ENCODE data around the gene MFAP3L.

Gene MFAP3L

DNA sequence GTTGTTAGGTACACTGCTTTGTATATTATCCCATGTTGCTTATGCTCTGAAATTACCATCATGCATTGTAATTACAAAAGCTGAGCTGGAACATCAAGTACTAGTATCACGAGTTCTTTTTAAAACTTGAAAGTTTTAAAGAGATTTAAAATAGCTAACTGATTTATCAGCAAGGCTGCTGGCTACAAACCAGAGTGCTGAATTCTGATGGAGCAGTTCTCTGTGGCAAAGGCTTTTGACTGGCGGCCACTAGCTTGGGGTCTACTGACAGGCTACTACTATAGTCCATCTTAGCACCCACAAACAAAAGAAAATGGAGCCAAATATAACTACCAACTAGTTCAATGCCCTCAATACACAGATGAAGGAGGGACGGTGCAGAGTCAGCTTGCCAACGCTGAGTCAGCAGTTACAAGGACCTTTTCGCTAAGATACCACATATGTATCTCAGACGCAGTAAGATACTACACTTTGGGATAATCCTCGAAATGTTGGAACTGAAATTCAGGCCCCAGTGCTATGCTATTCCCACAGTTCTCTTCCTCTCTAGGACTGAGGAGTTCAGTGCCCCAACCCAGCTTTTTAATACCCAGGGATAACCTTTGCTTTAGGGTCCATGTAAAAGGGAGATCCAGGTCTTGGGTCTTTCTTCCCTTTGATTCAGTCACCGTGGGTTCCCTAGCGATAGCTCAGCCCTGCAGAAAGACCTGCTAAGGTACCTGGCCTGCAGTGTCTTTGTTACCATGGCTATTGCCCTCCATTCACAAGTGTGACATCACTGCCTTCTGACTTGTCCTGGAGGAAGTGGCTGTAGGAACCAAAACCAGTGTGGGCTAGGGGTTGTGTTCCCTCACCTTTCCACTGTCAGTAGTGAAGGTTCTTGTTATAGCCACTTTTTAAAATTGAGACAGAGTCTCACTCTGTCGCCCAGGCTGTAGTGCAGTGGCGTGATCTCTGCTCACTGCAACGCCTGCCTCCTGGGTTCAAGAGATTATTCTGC lies 22.8 kb downstream of the MFAP3L start:
- no peak overlapping the region for H3K27ac ChIP-seq (ENCODE audit: low read depth, low read length)
- H3K4me3 ChIP-seq (ENCODE audit: low read length) = no peak overlapping the region
- no peaks in the 10 kb centered on the region for H3K9me3 ChIP-seq (ENCODE audit: insufficient read depth, low read depth, low read length)
- H3K27me3 ChIP-seq (ENCODE audit: insufficient read depth, low read length) = no peaks in the 10 kb centered on the region
- 90% methylated on average over 12 of the region's 12 CpGs for WGBS
- H3K9ac ChIP-seq (ENCODE audit: low read depth, low read length) = no peak overlapping the region
- H3K36me3 ChIP-seq (ENCODE audit: insufficient read depth, low read length) = no peaks in the 10 kb centered on the region
- H3K4me1 ChIP-seq (ENCODE audit: insufficient read depth, low read length) = peaks cover 17% of the 10 kb centered on the region

- Histone ChIP-seq H3K27ac (ENCODE audit: low read depth, low read length) (no peak overlapping the region), H3K9me3 (ENCODE audit: insufficient read depth, low read depth, low read length) (no peaks in the 10 kb centered on the region), H3K9ac (ENCODE audit: low read depth, low read length) (no peak overlapping the region), H3K4me1 (ENCODE audit: insufficient read depth, low read length) (peaks cover 22% of the 10 kb centered on the region), H3K27me3 (ENCODE audit: insufficient read depth, low read length) (no peaks in the 10 kb centered on the region), H3K4me3 (ENCODE audit: low read length) (no peak overlapping the region), H3K36me3 (ENCODE audit: insufficient read depth, low read length) (no peaks in the 10 kb centered on the region)
- 85% methylated on average over 5 of the region's 5 CpGs for WGBS
Measured at GRCh38 chr4:170001745-170002267, 24.4 kb downstream of the MFAP3L start.

GRCh38 chr4:170001011-170001744 lies 25.0 kb downstream of the MFAP3L start:
- H3K9ac ChIP-seq (ENCODE audit: low read depth, low read length) = no peak overlapping the region
- no peaks in the 10 kb centered on the region for H3K36me3 ChIP-seq (ENCODE audit: insufficient read depth, low read length)
- WGBS = 77% methylated on average over 1 of the region's 3 CpGs
- H3K27me3 ChIP-seq (ENCODE audit: insufficient read depth, low read length) = no peaks in the 10 kb centered on the region
- H3K9me3 ChIP-seq (ENCODE audit: insufficient read depth, low read depth, low read length) = no peaks in the 10 kb centered on the region
- peaks cover 26% of the 10 kb centered on the region for H3K4me1 ChIP-seq (ENCODE audit: insufficient read depth, low read length)
- no peak overlapping the region for H3K27ac ChIP-seq (ENCODE audit: low read depth, low read length)
- H3K4me3 ChIP-seq (ENCODE audit: low read length) = no peak overlapping the region

DNA sequence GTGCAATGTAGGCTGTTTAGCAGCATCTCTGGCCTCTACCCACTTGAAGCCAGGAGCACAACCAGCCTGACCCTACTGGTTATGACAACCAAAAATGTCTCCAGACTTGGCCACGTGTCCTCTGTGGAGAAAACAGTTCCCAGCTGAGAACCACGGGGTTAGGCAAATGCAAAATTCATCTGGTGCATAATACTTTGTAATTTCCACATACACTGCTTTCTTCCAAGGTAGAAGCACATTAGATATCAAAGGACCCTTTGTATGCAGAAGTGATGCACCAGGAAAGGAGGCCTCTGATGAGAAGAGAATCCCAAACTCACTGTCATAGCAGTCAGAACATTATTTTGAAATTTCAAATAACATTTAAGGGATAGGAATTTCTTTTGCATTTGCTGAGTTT lies 26.3 kb downstream of the MFAP3L start:
- 96% methylated on average over 2 of the region's 2 CpGs for WGBS
- Histone ChIP-seq H3K4me1 (ENCODE audit: insufficient read depth, low read length) (peaks cover 18% of the 10 kb centered on the region), H3K27me3 (ENCODE audit: insufficient read depth, low read length) (no peaks in the 10 kb centered on the region), H3K9me3 (ENCODE audit: insufficient read depth, low read depth, low read length) (no peaks in the 10 kb centered on the region), H3K9ac (ENCODE audit: low read depth, low read length) (no peak overlapping the region), H3K27ac (ENCODE audit: low read depth, low read length) (no peak overlapping the region), H3K36me3 (ENCODE audit: insufficient read depth, low read length) (no peaks in the 10 kb centered on the region), H3K4me3 (ENCODE audit: low read length) (no peak overlapping the region)

GRCh38 chr4:169998981-169999380 lies 27.2 kb downstream of the MFAP3L start:
- 100% methylated on average over 1 of the region's 1 CpG for WGBS
- Histone ChIP-seq H3K4me1 (ENCODE audit: insufficient read depth, low read length) (peaks cover 16% of the 10 kb centered on the region), H3K27me3 (ENCODE audit: insufficient read depth, low read length) (no peaks in the 10 kb centered on the region), H3K27ac (ENCODE audit: low read depth, low read length) (no peak overlapping the region), H3K4me3 (ENCODE audit: low read length) (no peak overlapping the region), H3K9me3 (ENCODE audit: insufficient read depth, low read depth, low read length) (no peaks in the 10 kb centered on the region), H3K9ac (ENCODE audit: low read depth, low read length) (no peak overlapping the region), H3K36me3 (ENCODE audit: insufficient read depth, low read length) (no peaks in the 10 kb centered on the region)

DNA sequence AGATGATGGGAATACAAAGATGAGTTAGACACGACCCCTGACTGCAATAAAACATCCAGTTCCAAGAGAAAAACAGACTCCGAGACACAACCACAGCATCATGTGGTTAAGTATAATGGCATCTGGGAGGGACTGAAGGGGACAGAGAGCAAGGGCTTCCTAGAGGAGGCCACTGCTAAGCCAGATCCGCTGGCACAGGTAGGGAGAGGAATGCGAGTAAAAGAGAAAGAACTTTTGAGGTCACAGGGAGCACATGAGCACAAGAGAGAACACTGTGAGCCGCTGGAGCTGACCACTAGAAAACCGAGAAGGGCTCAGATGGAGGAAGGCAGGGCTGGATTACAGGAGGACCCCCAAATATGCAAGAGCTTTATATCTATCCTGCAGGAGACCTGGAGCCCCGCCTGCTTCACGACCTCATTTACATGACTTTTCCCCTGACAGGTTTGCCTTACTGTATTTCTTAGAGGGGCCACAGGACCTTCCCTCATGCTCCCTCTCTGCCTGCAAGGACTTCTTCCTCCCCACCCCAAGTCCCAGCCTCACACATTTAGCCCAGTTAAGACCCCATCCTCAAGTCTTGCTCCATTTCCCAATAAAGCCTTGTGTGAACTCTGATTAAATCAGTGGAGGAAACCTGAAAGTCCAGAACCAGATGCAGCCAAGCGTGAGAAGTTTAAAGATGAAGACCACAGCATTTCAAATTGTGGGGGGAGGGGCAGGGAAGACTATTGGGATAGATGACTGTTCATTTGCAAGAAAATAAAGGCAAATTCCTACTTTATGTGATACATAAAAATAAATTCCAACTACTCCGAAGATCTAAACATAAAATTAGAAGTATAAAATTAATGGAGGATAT lies 29.6 kb downstream of the MFAP3L start:
- H3K4me1 ChIP-seq (ENCODE audit: insufficient read depth, low read length) = peaks cover 13% of the 10 kb centered on the region
- no peak overlapping the region for H3K27ac ChIP-seq (ENCODE audit: low read depth, low read length)
- no peaks in the 10 kb centered on the region for H3K9me3 ChIP-seq (ENCODE audit: insufficient read depth, low read depth, low read length)
- H3K9ac ChIP-seq (ENCODE audit: low read depth, low read length) = no peak overlapping the region
- no peaks in the 10 kb centered on the region for H3K36me3 ChIP-seq (ENCODE audit: insufficient read depth, low read length)
- H3K4me3 ChIP-seq (ENCODE audit: low read length) = no peak overlapping the region
- 87% methylated on average over 9 of the region's 10 CpGs for WGBS
- H3K27me3 ChIP-seq (ENCODE audit: insufficient read depth, low read length) = no peaks in the 10 kb centered on the region

DNA sequence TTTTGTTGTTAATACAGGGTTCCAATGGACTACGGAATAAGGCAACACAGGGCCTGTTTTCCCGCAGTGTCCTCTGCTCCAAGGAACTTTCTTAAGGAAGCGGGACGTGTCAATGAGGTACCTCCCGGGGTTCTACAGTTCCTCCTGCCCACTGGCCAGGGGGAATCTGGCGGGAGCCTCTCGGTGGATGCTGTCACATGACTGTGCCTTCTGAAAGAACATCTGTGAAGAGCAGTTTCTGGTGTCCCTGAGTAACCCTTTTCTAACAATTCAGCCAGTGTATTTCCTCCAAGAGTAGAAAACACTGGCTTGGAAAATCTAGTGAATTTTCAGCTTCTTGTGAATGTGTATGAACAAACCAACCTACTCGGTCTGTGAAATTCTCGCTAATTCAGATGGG lies 32.7 kb downstream of the MFAP3L start:
- H3K27me3 ChIP-seq (ENCODE audit: insufficient read depth, low read length) = no peaks in the 10 kb centered on the region
- no peak overlapping the region for H3K9ac ChIP-seq (ENCODE audit: low read depth, low read length)
- no peaks in the 10 kb centered on the region for H3K36me3 ChIP-seq (ENCODE audit: insufficient read depth, low read length)
- H3K9me3 ChIP-seq (ENCODE audit: insufficient read depth, low read depth, low read length) = no peaks in the 10 kb centered on the region
- no peak overlapping the region for H3K27ac ChIP-seq (ENCODE audit: low read depth, low read length)
- H3K4me1 ChIP-seq (ENCODE audit: insufficient read depth, low read length) = peaks cover 9% of the 10 kb centered on the region
- 88% methylated on average over 9 of the region's 9 CpGs for WGBS
- H3K4me3 ChIP-seq (ENCODE audit: low read length) = no peak overlapping the region

DNA sequence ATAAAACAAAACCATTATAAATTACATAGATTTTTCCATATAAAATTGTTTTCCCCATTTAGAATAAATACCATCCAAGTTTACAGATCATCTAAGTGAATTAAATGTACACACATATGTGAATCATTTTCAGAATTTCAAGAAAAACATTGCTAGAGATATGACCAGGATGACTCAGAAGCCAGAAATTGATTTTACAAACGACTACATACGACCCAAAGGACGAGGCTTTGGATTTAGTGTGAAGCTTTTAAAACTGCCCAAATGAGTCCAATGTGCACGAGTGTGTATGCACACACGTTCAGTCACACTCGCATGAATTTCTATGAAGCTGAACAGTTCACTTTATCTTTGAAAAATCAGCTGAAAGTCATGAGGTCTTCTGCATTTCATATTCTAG lies 37.9 kb downstream of the MFAP3L start:
- Histone ChIP-seq H3K4me1 (ENCODE audit: insufficient read depth, low read length) (peaks cover 12% of the 10 kb centered on the region), H3K9me3 (ENCODE audit: insufficient read depth, low read depth, low read length) (no peaks in the 10 kb centered on the region), H3K36me3 (ENCODE audit: insufficient read depth, low read length) (no peaks in the 10 kb centered on the region), H3K4me3 (ENCODE audit: low read length) (no peak overlapping the region), H3K27ac (ENCODE audit: low read depth, low read length) (no peak overlapping the region), H3K9ac (ENCODE audit: low read depth, low read length) (no peak overlapping the region), H3K27me3 (ENCODE audit: insufficient read depth, low read length) (no peaks in the 10 kb centered on the region)
- 94% methylated on average over 6 of the region's 6 CpGs for WGBS

- 76% methylated on average over 6 of the region's 6 CpGs for WGBS
- Histone ChIP-seq H3K27ac (ENCODE audit: low read depth, low read length) (no peak overlapping the region), H3K4me3 (ENCODE audit: low read length) (no peak overlapping the region)
Measured at GRCh38 chr4:169987327-169988228, 38.6 kb downstream of the MFAP3L start.

GRCh38 chr4:169986369-169986768 lies 39.8 kb downstream of the MFAP3L start:
- no peaks in the 10 kb centered on the region for H3K27me3 ChIP-seq (ENCODE audit: insufficient read depth, low read length)
- WGBS = 93% methylated on average over 2 of the region's 2 CpGs
- H3K9me3 ChIP-seq (ENCODE audit: insufficient read depth, low read depth, low read length) = no peaks in the 10 kb centered on the region
- no peak overlapping the region for H3K4me3 ChIP-seq (ENCODE audit: low read length)
- H3K4me1 ChIP-seq (ENCODE audit: insufficient read depth, low read length) = peaks cover 12% of the 10 kb centered on the region
- no peak overlapping the region for H3K9ac ChIP-seq (ENCODE audit: low read depth, low read length)
- H3K27ac ChIP-seq (ENCODE audit: low read depth, low read length) = no peak overlapping the region
- H3K36me3 ChIP-seq (ENCODE audit: insufficient read depth, low read length) = no peaks in the 10 kb centered on the region

More at GRCh38 chr4:169987327-169988228, 38.6 kb downstream of the MFAP3L start:
- H3K27me3 ChIP-seq (ENCODE audit: insufficient read depth, low read length) = no peaks in the 10 kb centered on the region
- H3K4me1 ChIP-seq (ENCODE audit: insufficient read depth, low read length) = peaks cover 12% of the 10 kb centered on the region
- H3K9ac ChIP-seq (ENCODE audit: low read depth, low read length) = no peak overlapping the region
- no peaks in the 10 kb centered on the region for H3K9me3 ChIP-seq (ENCODE audit: insufficient read depth, low read depth, low read length)
- no peaks in the 10 kb centered on the region for H3K36me3 ChIP-seq (ENCODE audit: insufficient read depth, low read length)
